ENCODE data around the gene FGF9.

FGF9 gene

GRCh38 chr13:21661097-21661909 is 9.6 kb upstream of the FGF9 start:
- no peak for DNase-seq
- Histone ChIP-seq H3K9me3 (ENCODE audit: severe bottlenecking) (peaks cover 17% of the 10 kb centered on the region), H3K27me3 (ENCODE audit: insufficient read depth, low read depth, severe bottlenecking) (peaks cover 95% of the 10 kb centered on the region), H3K36me3 (no peaks in the 10 kb centered on the region), H3K4me3 (ENCODE audit: low read depth, low read length) (no peak overlapping the region), H3K27ac (no peak overlapping the region)
- no peak for TF ChIP-seq CTCF (IDR thresholded peaks at IDR 0.05; ENCODE audit: low read depth, low read length)

- peaks cover 10% of the 10 kb centered on the region for H3K9me3 ChIP-seq (ENCODE audit: severe bottlenecking)
- no peak for DNase-seq
- no peak overlapping the region for H3K27ac ChIP-seq
- H3K27me3 ChIP-seq (ENCODE audit: insufficient read depth, low read depth, severe bottlenecking), result peaks cover 97% of the 10 kb centered on the region
- TF ChIP-seq CTCF (IDR thresholded peaks at IDR 0.05; ENCODE audit: low read depth, low read length), result no peak
- no peak overlapping the region for H3K4me3 ChIP-seq (ENCODE audit: low read depth, low read length)
- no peaks in the 10 kb centered on the region for H3K36me3 ChIP-seq
These were observed 7.7 kb upstream of the FGF9 start for GRCh38 chr13:21663197-21663596.

- peaks cover 24% of the 10 kb centered on the region for H3K9me3 ChIP-seq (ENCODE audit: severe bottlenecking)
- H3K27ac ChIP-seq, result no peak overlapping the region
- DNase-seq, result no peak
- no peak for TF ChIP-seq CTCF (IDR thresholded peaks at IDR 0.05; ENCODE audit: low read depth, low read length)
- no peak overlapping the region for H3K4me3 ChIP-seq (ENCODE audit: low read depth, low read length)
- H3K36me3 ChIP-seq, result no peaks in the 10 kb centered on the region
- H3K27me3 ChIP-seq (ENCODE audit: insufficient read depth, low read depth, severe bottlenecking), result peaks cover 96% of the 10 kb centered on the region
These were observed 2.1 kb upstream of the FGF9 start for GRCh38 chr13:21668732-21669275.

- peak; percentile 40 for DNase-seq
- TF ChIP-seq CTCF (IDR thresholded peaks at IDR 0.05; ENCODE audit: low read depth, low read length), result peak; percentile 12; the same call in 1 of the 2 replicates
- H3K27ac ChIP-seq, result no peak overlapping the region
- peak overlapping the region; percentile 20 for H3K4me3 ChIP-seq (ENCODE audit: low read depth, low read length)
- H3K36me3 ChIP-seq, result no peaks in the 10 kb centered on the region
- peaks cover 22% of the 10 kb centered on the region for H3K9me3 ChIP-seq (ENCODE audit: severe bottlenecking)
- H3K27me3 ChIP-seq (ENCODE audit: insufficient read depth, low read depth, severe bottlenecking), result peaks cover 94% of the 10 kb centered on the region
These were observed 629 bp upstream of the FGF9 start for GRCh38 chr13:21670006-21670882.

- Histone ChIP-seq H3K36me3 (no peaks in the 10 kb centered on the region), H3K4me3 (ENCODE audit: low read depth, low read length) (no peak overlapping the region), H3K27ac (no peak overlapping the region), H3K9me3 (ENCODE audit: severe bottlenecking) (peaks cover 22% of the 10 kb centered on the region), H3K27me3 (ENCODE audit: insufficient read depth, low read depth, severe bottlenecking) (peaks cover 98% of the 10 kb centered on the region)
- no peak for TF ChIP-seq CTCF (IDR thresholded peaks at IDR 0.05; ENCODE audit: low read depth, low read length)
- DNase-seq, result no peak
These were observed 880 bp downstream of the FGF9 start for GRCh38 chr13:21671620-21672286.

All from WERI-Rb-1 (cell line).